Psoas muscle (tissue), 8 donors: Measurements from ENCODE around the gene CRYBB1. TPM values are rescaled to one million over a fixed set of nuclear protein-coding genes. Genes with fewer than 3 reads are reported as not detected.

ENCODE experiments used
- ATAC-seq, 4 donors: fragments of 200-7000 bp; cut with Tn5 transposase; one replicate each; pipeline ENCODE4 v1.9.1; 2020; ENCODE audit warnings: moderate library complexity in 3 of 4, mild to moderate bottlenecking in 2 of 4
- DNase-seq, 2 donors: peaks; one replicate each; pipeline ENCODE4 v3.0.0-alpha.2; 2020
- H3K27ac ChIP-seq: fragments of 200-600 bp; one replicate; pipeline ENCODE4 v1.8.0; 2022
- H3K27me3 ChIP-seq, 3 donors: fragments of 200-600 bp in 1 of 3; one replicate each; pipeline versions ENCODE4 v1.6.1 to v1.8.0; 2013 to 2022; ENCODE audit warnings: low read length in 2 of 3, mild to moderate bottlenecking in 2 of 3, moderate library complexity in 1 of 3; ENCODE audit not compliant: insufficient read depth in 3 of 3
- H3K36me3 ChIP-seq, 2 donors: fragments of 200-600 bp in 1 of 2; one replicate each; pipeline versions ENCODE4 v1.6.1 to v1.8.0; 2013 to 2022; ENCODE audit warnings: low read depth in 1 of 2, mild to moderate bottlenecking in 1 of 2, moderate library complexity in 1 of 2; ENCODE audit not compliant: insufficient read depth in 1 of 2
- H3K4me1 ChIP-seq: fragments of 200-600 bp; one replicate; pipeline ENCODE4 v1.8.0; 2022
- H3K4me3 ChIP-seq: fragments of 200-600 bp; one replicate; pipeline ENCODE4 v1.8.0; 2022; ENCODE audit warnings: mild to moderate bottlenecking
- H3K9me3 ChIP-seq: fragments of 200-600 bp; one replicate; pipeline ENCODE4 v1.8.0; 2022
- WGBS, 3 donors: extraction: QIAGEN DNeasy Blood & Tissue Kit; methylation state at CpG; one replicate each; pipeline versions ENCODE4 v1.1.6 to v1.1.7; 2013; 5-methylcytosine and 5-hydroxymethylcytosine counted together
- intact Hi-C, 2 donors: fragments of 100-400 bp; cut with DNase I; formaldehyde crosslinking; loops; one replicate each; pipeline versions ENCODE4 v1.11.0 to v1.14.2; 2022
- polyA plus RNA-seq, 3 donors: library from polyadenylated mRNA; stranded (reverse); fragments of 200-250 nt; gene quantifications; one replicate each; pipeline ENCODE4 v1.2.3, GENCODE V29; 2013
- total RNA-seq, 4 donors: library from RNA; stranded (reverse); fragmentation: NEBNext Ultra II Directional in 2 of 4; extraction: Animal tissue kit (Norgen Biotek cat#: 25700) in 2 of 4; gene quantifications; one replicate each; pipeline versions ENCODE4 v1.2.1 to v1.2.4, GENCODE V29; 2021 to 2023
- TF ChIP-seq, protein P1 (sequence below): fragments of 200-600 bp; IDR thresholded peaks from one replicate; pipeline ENCODE4 v1.8.0; 2022; ENCODE audit warnings: antibody characterized with exemption
- donor health status: healthy with polysubstance abuse.
- donor health status: DM: no; HTN: no; CAD: no; lungs with moderate emphysema.
- donor health status: Bipolar disorder and iron deficiency.
- donor health status: healthy.
- donor health status: DM: yes; HTN: yes; CAD: no.
- donor health status: DM: no; HTN: no; CAD: no.
- donor health status: DM: no; HTN: no; CAD: no.
- donor health status: DM: yes; HTN: yes; CAD: no.

CRYBB1 gene
- total and polyA plus RNA-seq, 7 donors, result 0.14 to 0.25 (median 0.22) TPM; not detected in 2

DNA sequence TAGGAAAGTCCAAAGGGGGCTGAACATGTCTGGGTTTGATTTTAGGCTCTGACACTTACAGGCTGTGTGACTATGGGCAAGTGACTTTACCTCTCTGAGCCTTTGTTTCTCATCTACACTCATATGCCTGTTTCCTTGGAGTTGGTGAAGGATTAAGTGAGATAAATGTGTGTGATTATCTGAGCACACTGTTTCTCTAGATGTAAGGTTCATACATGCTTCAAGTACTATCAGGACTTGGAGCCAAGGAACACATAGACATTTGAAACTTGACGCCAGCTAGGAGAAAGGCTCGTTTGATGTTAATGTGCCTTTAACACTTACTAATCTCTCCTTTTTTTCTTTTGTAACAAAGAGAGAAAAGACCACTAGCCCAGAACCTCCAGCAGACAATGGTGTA is 9.7 kb downstream of the CRYBB1 start:
- Histone ChIP-seq H3K4me1 (no peaks in the 10 kb centered on the region), H3K27ac (no peak overlapping the region), H3K27me3 (no peaks in the 10 kb centered on the region), H3K36me3 (no peaks in the 10 kb centered on the region), H3K4me3 (no peak overlapping the region), H3K9me3 (no peaks in the 10 kb centered on the region)
- WGBS, 3 donors, result 25 to 52% (median 36%) methylated on average over 2 of the region's 2 CpGs
- ATAC-seq (no peak), DNase-seq (no peak)
- intact Hi-C loops, result no loop called here
- TF ChIP-seq, protein P1, sequence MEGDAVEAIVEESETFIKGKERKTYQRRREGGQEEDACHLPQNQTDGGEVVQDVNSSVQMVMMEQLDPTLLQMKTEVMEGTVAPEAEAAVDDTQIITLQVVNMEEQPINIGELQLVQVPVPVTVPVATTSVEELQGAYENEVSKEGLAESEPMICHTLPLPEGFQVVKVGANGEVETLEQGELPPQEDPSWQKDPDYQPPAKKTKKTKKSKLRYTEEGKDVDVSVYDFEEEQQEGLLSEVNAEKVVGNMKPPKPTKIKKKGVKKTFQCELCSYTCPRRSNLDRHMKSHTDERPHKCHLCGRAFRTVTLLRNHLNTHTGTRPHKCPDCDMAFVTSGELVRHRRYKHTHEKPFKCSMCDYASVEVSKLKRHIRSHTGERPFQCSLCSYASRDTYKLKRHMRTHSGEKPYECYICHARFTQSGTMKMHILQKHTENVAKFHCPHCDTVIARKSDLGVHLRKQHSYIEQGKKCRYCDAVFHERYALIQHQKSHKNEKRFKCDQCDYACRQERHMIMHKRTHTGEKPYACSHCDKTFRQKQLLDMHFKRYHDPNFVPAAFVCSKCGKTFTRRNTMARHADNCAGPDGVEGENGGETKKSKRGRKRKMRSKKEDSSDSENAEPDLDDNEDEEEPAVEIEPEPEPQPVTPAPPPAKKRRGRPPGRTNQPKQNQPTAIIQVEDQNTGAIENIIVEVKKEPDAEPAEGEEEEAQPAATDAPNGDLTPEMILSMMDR, result no peak

DNA sequence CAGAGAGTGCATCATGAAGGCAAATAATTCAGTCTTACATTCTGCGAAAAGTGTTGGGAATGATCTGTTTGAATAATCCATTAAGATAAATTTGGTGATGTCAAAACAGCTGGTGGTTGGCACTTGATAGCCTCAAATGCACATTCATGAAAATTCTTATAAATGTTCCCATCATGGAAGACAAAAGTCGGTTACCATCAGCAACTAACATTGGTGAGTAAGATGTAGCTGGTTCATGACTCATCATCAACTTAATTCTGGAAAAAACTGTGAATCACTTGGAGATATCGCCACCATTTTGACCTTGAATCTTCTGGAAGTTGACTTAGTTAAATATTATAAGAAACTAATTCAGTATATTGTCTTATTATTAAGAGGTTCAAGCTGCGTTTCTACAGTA is 11.2 kb downstream of the CRYBB1 start:
- ATAC-seq, result no peak
- Histone ChIP-seq H3K4me3 (no peak overlapping the region), H3K36me3 (no peaks in the 10 kb centered on the region), H3K27ac (no peak overlapping the region), H3K27me3 (no peaks in the 10 kb centered on the region), H3K9me3 (no peaks in the 10 kb centered on the region), H3K4me1 (no peaks in the 10 kb centered on the region)
- intact Hi-C loops, result no loop called here
- WGBS, 3 donors, result 49 to 56% (median 55%) methylated on average over 4 of the region's 4 CpGs
- DNase-seq, result no peak
- TF ChIP-seq, protein P1, result no peak

DNA sequence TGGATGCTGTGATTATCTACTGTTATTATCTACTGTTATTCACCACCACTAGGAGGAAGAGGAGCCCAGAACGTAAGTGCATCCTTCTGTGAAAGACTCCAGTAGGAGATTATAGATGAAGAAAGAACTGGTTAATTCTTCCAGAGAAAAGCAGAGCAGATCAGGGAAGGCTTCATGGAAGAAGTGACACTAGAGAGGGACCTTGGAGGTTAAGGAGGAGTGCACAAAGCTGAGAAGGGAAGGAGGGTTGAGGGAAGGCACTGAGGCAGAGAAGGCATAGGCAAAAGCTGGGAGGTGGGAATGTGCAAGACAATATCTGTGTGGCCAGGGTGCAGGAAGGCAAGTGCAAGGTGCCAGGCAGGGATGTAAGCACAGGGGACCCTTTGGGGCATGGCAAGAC is 13.5 kb downstream of the CRYBB1 start:
- no peaks in the 10 kb centered on the region for H3K4me1 ChIP-seq
- no peaks in the 10 kb centered on the region for H3K36me3 ChIP-seq
- H3K4me3 ChIP-seq, result no peak overlapping the region
- no peaks in the 10 kb centered on the region for H3K27me3 ChIP-seq
- TF ChIP-seq, protein P1, result no peak
- intact Hi-C loops, result no loop called here
- no peak overlapping the region for H3K27ac ChIP-seq
- ATAC-seq, result no peak
- no peaks in the 10 kb centered on the region for H3K9me3 ChIP-seq
- no peak for DNase-seq
- 83 to 91% (median 90%) methylated on average over 1 of the region's 1 CpG for WGBS, 3 donors

DNA sequence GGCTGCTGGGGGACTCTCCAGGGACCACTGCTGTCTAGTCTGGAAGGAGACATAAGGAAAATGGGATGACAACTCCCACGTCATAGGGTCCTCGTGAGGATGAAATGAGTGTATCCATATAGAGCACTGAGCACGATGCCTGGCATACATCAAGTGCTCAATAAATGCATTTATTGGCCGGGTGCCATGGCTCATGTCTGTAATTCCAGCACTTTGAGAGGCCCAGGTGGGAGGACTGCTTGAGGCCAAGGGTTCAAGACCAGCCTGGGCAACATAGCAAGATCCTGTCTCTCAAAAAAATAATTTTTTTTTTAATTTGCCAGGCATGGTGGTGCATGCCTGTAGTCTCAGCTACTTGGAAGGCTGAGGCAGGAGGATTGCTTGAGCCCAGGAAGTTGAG is 15.7 kb downstream of the CRYBB1 start:
- no peaks in the 10 kb centered on the region for H3K9me3 ChIP-seq
- no peak overlapping the region for H3K27ac ChIP-seq
- WGBS, 3 donors, result 69 to 76% (median 74%) methylated on average over 4 of the region's 4 CpGs
- no peaks in the 10 kb centered on the region for H3K27me3 ChIP-seq
- ATAC-seq (no peak), DNase-seq (no peak)
- H3K4me1 ChIP-seq, result no peaks in the 10 kb centered on the region
- no peak overlapping the region for H3K4me3 ChIP-seq
- TF ChIP-seq, protein P1, result no peak
- intact Hi-C loops, result no loop called here
- no peaks in the 10 kb centered on the region for H3K36me3 ChIP-seq

DNA sequence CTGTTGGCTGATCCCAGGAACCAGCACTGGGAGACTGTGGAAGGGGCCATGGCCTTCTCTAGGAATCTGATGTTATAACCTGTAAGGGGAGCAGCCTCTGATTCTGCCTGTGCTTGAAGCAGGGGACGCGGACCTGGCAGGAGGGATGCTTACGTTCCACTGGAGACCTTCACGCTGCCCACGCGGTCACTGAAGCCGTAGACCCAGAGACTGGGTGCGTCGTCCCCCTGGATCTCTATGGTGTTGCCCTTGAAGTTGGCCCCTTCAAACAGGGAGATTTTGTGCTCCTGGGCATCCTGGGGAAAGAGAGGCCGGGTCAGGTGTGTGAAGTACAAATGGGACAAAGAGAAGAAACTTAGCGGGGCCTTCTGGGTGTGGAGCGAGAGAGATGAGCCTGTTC is 16.1 kb downstream of the CRYBB1 start:
- ATAC-seq, result no peak
- H3K4me1 ChIP-seq, result no peaks in the 10 kb centered on the region
- intact Hi-C loops, result no loop called here

More for the DNA sequence above, 16.1 kb downstream of the CRYBB1 start:
- H3K36me3 ChIP-seq, result no peaks in the 10 kb centered on the region
- TF ChIP-seq, protein P1, result no peak
- no peak for DNase-seq
- H3K9me3 ChIP-seq, result no peaks in the 10 kb centered on the region
- no peak overlapping the region for H3K27ac ChIP-seq
- WGBS, 3 donors, result 85 to 86% (median 86%) methylated on average over 12 of the region's 12 CpGs
- no peak overlapping the region for H3K4me3 ChIP-seq
- no peaks in the 10 kb centered on the region for H3K27me3 ChIP-seq
